HEK293 (cell line): ENCODE data around the gene TTC9.

Experiments
- CTCF ChIA-PET: fragments of 350-600 bp; formaldehyde crosslinking; extraction: SDS; loops from one replicate; lab custom pipeline; 2021; ENCODE audit warnings: antibody characterized with exemption; lab: Yijun Ruan, JAX
- POLR2A ChIA-PET: fragments of 300-600 bp; formaldehyde crosslinking; extraction: SDS; loops from one replicate; lab custom pipeline; 2020; ENCODE audit warnings: antibody characterized with exemption, inconsistent platforms; lab: Yijun Ruan, JAX
- H3K27ac ChIP-seq: fragments of 200-500 bp; sonication (Bioruptor generic); 2 replicates; pipeline ENCODE4 v1.5.1; 2014; ENCODE audit warnings: low read depth, low read length, control low read depth, inconsistent platforms; ENCODE audit errors: extremely low read depth
- H3K36me3 ChIP-seq, 2 experiments: fragments of 200-500 bp in 1 of 2; sonication (Bioruptor generic) in 1 of 2; 1 replicate in 1 of 2; 2 replicates in 1 of 2; pipeline ENCODE4 v1.5.1; 2014 to 2017; ENCODE audit warnings: inconsistent platforms in 2 of 2, low read length in 2 of 2; ENCODE audit not compliant: control insufficient read depth in 2 of 2, insufficient read depth in 1 of 2
- H3K4me1 ChIP-seq: fragments of 200-500 bp; sonication (Bioruptor generic); 2 replicates; pipeline ENCODE4 v1.5.1; 2014; ENCODE audit warnings: mild to moderate bottlenecking, low read length, inconsistent platforms; ENCODE audit not compliant: control insufficient read depth, insufficient read depth
- H3K4me3 ChIP-seq: 2 replicates; pipeline ENCODE4 v1.5.1; 2011; ENCODE audit warnings: low read depth, mild to moderate bottlenecking, control low read depth, low read length, moderate library complexity
- H3K9me3 ChIP-seq: fragments of 200-500 bp; sonication (Bioruptor generic); 2 replicates; pipeline ENCODE4 v1.5.1; 2014; ENCODE audit warnings: low read depth, low read length, inconsistent platforms; ENCODE audit not compliant: control insufficient read depth, insufficient read depth
- GLI2 ChIP-seq: fragments of 450-650 bp; formaldehyde crosslinking; IDR thresholded peaks from 2 replicates; pipeline ENCODE4; 2017; ENCODE audit warnings: missing biosample characterization, missing genetic modification characterization, low read depth, borderline replicate concordance
- GLI4 ChIP-seq: fragments of 450-650 bp; formaldehyde crosslinking; IDR thresholded peaks from 2 replicates; pipeline ENCODE4 v1.5.1; 2016; ENCODE audit warnings: missing biosample characterization, missing genetic modification characterization
- GLIS1 ChIP-seq: fragments of 450-650 bp; formaldehyde crosslinking; IDR thresholded peaks from 2 replicates; pipeline ENCODE4 v1.5.1; 2016; ENCODE audit warnings: missing biosample characterization, missing genetic modification characterization
- RBAK ChIP-seq: fragments of 450-650 bp; formaldehyde crosslinking; IDR thresholded peaks from 2 replicates; pipeline ENCODE4 v1.5.1; 2016; ENCODE audit warnings: missing biosample characterization, missing genetic modification characterization
- SCRT1 ChIP-seq: fragments of 450-650 bp; formaldehyde crosslinking; IDR thresholded peaks from 2 replicates; pipeline ENCODE4 v1.5.1; 2016; ENCODE audit warnings: missing biosample characterization, missing genetic modification characterization, borderline replicate concordance
- TCF7L2 ChIP-seq: IDR thresholded peaks from 2 replicates; pipeline ENCODE4 v1.6.1; 2011; ENCODE audit warnings: low read depth, mild to moderate bottlenecking, inconsistent platforms, low read length, moderate library complexity, borderline replicate concordance
- WT1 ChIP-seq: fragments of 450-650 bp; formaldehyde crosslinking; IDR thresholded peaks from 2 replicates; pipeline ENCODE4 v1.5.1; 2016; ENCODE audit warnings: missing biosample characterization, missing genetic modification characterization
- ZFHX2 ChIP-seq: fragments of 450-650 bp; formaldehyde crosslinking; conservative IDR thresholded peaks from 2 replicates; pipeline ENCODE4 v1.5.1; 2016; ENCODE audit warnings: missing biosample characterization, missing genetic modification characterization
- ZNF175 ChIP-seq: fragments of 450-650 bp; formaldehyde crosslinking; IDR thresholded peaks from 2 replicates; pipeline ENCODE4 v1.5.1; 2016; ENCODE audit warnings: missing biosample characterization, missing genetic modification characterization
- ZNF423 ChIP-seq: fragments of 450-650 bp; formaldehyde crosslinking; IDR thresholded peaks from 2 replicates; pipeline ENCODE4 v1.5.1; 2016; ENCODE audit warnings: missing biosample characterization, missing genetic modification characterization
- ZNF555 ChIP-seq: fragments of 450-650 bp; formaldehyde crosslinking; conservative IDR thresholded peaks from 2 replicates; pipeline ENCODE4 v1.5.1; 2017; ENCODE audit warnings: missing biosample characterization, mild to moderate bottlenecking, missing genetic modification characterization, inconsistent platforms
- ZNF658 ChIP-seq: fragments of 450-650 bp; formaldehyde crosslinking; IDR thresholded peaks from 2 replicates; pipeline ENCODE4; 2016; ENCODE audit warnings: missing biosample characterization, missing genetic modification characterization
- ZSCAN30 ChIP-seq: fragments of 450-650 bp; IDR thresholded peaks from 2 replicates; pipeline ENCODE4 v1.5.1; 2018; ENCODE audit warnings: missing biosample characterization, mild to moderate bottlenecking, missing genetic modification characterization, moderate library complexity
- TF ChIP-seq, protein P1 (sequence below): fragments of 450-650 bp; formaldehyde crosslinking; IDR thresholded peaks from 2 replicates; pipeline ENCODE4 v1.5.1; 2017; ENCODE audit warnings: missing biosample characterization, mild to moderate bottlenecking, missing genetic modification characterization, moderate library complexity
- TF ChIP-seq, protein P2 (sequence below): fragments of 450-650 bp; formaldehyde crosslinking; IDR thresholded peaks from 2 replicates; pipeline ENCODE4 v1.5.1; 2016; ENCODE audit warnings: missing biosample characterization, missing genetic modification characterization
- TF ChIP-seq, protein P3 (sequence below): fragments of 450-650 bp; formaldehyde crosslinking; IDR thresholded peaks from 2 replicates; pipeline ENCODE4 v1.5.1; 2016; ENCODE audit warnings: missing biosample characterization, missing genetic modification characterization
- TF ChIP-seq, protein P4 (sequence below): fragments of 450-650 bp; formaldehyde crosslinking; IDR thresholded peaks from 2 replicates; pipeline ENCODE4 v1.5.1; 2016; ENCODE audit warnings: missing biosample characterization, missing genetic modification characterization
- TF ChIP-seq, protein P5 (sequence below): fragments of 450-650 bp; formaldehyde crosslinking; IDR thresholded peaks from 2 replicates; pipeline ENCODE4 v1.5.1; 2016; ENCODE audit warnings: missing biosample characterization, missing genetic modification characterization

Gene TTC9

DNA sequence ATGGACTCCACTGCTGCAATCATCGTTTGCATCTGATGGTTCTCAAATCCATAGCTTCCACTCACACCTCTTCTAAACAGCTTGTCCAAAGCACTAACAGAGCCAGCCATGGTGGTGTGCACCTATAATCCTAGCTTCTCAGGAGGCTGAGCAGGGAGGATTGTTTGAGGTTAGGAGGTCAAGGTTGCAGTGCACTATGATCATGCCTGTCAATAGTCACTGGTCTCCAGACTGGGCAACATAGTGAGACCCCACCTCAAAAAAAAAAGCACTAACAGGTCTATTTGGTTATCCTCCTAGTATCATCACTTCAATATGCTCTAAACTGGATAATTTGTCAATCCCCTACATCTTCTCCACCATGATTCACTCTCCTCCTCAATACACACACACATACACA is 63.2 kb downstream of the TTC9 start:
- POLR2A ChIA-PET: no interaction called here
- H3K4me1 ChIP-seq: no peaks in the 10 kb centered on the region

DNA sequence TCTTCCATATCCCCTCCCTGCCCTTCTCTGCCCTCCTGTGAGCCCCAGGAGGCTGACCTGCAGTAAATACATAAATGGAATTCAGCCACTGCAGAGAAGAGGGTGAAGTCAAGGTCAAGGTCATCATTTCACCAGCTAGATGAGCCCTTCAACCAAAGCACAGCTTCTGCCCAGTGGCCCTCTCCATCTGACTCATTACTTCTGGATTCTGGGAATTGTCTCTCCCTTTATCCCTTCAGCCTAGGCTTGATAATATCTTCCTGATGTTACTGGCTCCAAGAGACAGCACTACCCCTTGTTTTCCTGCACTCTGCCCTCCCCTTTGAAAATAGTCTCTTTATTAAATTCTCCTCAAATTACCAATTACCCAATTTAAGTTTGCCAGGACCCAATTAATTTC is 64.5 kb downstream of the TTC9 start:
- H3K4me3 ChIP-seq: no peak overlapping the region
- H3K4me1 ChIP-seq: no peaks in the 10 kb centered on the region
- CTCF ChIA-PET: interaction anchor here (1.1 kb wide), 1 partner anchor 9 kb away, joined by 3 read pairs; no protein-coding TSS in a partner anchor
- TF ChIP-seq GLIS1 (tag by site-specific recombination): no peak
- TF ChIP-seq, protein P1, sequence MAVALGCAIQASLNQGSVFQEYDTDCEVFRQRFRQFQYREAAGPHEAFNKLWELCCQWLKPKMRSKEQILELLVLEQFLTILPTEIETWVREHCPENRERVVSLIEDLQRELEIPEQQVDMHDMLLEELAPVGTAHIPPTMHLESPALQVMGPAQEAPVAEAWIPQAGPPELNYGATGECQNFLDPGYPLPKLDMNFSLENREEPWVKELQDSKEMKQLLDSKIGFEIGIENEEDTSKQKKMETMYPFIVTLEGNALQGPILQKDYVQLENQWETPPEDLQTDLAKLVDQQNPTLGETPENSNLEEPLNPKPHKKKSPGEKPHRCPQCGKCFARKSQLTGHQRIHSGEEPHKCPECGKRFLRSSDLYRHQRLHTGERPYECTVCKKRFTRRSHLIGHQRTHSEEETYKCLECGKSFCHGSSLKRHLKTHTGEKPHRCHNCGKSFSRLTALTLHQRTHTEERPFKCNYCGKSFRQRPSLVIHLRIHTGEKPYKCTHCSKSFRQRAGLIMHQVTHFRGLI: no peak
- no peak for TF ChIP-seq GLI4
- no peak for TF ChIP-seq WT1 (tag by site-specific recombination)
- no peak for TF ChIP-seq ZNF658 (tag by site-specific recombination)
- TF ChIP-seq, all 188 proteins: peak for 0
- Histone ChIP-seq H3K36me3 (no peaks in the 10 kb centered on the region), H3K9me3 (no peaks in the 10 kb centered on the region), H3K27ac (no peak overlapping the region)
- POLR2A ChIA-PET: no interaction called here

More for the DNA sequence above, 63.2 kb downstream of the TTC9 start:
- CTCF ChIA-PET: interaction anchor here (0.7 to 1.1 kb wide), 2 partner anchors 8 to 10 kb away, joined by 3 to 7 read pairs; no protein-coding TSS in a partner anchor
- TF ChIP-seq SCRT1 (tag by site-specific recombination) (no peak), ZNF175 (tag by site-specific recombination) (no peak), GLI2 (no peak), ZNF423 (tag by site-specific recombination) (no peak), ZFHX2 (tag by site-specific recombination) (no peak), ZSCAN30 (tag by site-specific recombination) (no peak), TCF7L2 (no peak), ZNF555 (tag by site-specific recombination) (no peak), RBAK (tag by site-specific recombination) (no peak)
- TF ChIP-seq, protein P2, sequence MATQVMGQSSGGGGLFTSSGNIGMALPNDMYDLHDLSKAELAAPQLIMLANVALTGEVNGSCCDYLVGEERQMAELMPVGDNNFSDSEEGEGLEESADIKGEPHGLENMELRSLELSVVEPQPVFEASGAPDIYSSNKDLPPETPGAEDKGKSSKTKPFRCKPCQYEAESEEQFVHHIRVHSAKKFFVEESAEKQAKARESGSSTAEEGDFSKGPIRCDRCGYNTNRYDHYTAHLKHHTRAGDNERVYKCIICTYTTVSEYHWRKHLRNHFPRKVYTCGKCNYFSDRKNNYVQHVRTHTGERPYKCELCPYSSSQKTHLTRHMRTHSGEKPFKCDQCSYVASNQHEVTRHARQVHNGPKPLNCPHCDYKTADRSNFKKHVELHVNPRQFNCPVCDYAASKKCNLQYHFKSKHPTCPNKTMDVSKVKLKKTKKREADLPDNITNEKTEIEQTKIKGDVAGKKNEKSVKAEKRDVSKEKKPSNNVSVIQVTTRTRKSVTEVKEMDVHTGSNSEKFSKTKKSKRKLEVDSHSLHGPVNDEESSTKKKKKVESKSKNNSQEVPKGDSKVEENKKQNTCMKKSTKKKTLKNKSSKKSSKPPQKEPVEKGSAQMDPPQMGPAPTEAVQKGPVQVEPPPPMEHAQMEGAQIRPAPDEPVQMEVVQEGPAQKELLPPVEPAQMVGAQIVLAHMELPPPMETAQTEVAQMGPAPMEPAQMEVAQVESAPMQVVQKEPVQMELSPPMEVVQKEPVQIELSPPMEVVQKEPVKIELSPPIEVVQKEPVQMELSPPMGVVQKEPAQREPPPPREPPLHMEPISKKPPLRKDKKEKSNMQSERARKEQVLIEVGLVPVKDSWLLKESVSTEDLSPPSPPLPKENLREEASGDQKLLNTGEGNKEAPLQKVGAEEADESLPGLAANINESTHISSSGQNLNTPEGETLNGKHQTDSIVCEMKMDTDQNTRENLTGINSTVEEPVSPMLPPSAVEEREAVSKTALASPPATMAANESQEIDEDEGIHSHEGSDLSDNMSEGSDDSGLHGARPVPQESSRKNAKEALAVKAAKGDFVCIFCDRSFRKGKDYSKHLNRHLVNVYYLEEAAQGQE: no peak
- TF ChIP-seq, protein P3, sequence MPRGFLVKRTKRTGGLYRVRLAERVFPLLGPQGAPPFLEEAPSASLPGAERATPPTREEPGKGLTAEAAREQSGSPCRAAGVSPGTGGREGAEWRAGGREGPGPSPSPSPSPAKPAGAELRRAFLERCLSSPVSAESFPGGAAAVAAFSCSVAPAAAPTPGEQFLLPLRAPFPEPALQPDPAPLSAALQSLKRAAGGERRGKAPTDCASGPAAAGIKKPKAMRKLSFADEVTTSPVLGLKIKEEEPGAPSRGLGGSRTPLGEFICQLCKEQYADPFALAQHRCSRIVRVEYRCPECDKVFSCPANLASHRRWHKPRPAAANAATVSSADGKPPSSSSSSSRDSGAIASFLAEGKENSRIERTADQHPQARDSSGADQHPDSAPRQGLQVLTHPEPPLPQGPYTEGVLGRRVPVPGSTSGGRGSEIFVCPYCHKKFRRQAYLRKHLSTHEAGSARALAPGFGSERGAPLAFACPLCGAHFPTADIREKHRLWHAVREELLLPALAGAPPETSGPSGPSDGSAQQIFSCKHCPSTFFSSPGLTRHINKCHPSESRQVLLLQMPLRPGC: no peak
- TF ChIP-seq, protein P4, sequence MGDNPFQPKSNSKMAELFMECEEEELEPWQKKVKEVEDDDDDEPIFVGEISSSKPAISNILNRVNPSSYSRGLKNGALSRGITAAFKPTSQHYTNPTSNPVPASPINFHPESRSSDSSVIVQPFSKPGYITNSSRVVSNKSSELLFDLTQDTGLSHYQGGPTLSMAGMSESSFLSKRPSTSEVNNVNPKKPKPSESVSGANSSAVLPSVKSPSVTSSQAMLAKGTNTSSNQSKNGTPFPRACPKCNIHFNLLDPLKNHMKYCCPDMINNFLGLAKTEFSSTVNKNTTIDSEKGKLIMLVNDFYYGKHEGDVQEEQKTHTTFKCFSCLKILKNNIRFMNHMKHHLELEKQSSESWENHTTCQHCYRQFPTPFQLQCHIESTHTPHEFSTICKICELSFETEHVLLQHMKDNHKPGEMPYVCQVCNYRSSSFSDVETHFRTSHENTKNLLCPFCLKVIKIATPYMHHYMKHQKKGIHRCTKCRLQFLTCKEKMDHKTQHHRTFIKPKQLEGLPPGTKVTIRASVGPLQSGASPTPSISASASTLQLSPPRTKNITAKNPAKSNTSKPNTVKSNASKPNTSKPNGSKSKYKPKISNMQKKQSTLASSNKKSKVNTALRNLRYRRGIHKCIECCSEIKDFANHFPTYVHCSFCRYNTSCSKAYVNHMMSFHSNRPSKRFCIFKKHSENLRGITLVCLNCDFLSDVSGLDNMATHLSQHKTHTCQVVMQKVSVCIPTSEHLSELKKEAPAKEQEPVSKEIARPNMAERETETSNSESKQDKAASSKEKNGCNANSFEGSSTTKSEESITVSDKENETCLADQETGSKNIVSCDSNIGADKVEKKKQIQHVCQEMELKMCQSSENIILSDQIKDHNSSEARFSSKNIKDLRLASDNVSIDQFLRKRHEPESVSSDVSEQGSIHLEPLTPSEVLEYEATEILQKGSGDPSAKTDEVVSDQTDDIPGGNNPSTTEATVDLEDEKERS (tag by site-specific recombination): no peak
- TF ChIP-seq, protein P5, sequence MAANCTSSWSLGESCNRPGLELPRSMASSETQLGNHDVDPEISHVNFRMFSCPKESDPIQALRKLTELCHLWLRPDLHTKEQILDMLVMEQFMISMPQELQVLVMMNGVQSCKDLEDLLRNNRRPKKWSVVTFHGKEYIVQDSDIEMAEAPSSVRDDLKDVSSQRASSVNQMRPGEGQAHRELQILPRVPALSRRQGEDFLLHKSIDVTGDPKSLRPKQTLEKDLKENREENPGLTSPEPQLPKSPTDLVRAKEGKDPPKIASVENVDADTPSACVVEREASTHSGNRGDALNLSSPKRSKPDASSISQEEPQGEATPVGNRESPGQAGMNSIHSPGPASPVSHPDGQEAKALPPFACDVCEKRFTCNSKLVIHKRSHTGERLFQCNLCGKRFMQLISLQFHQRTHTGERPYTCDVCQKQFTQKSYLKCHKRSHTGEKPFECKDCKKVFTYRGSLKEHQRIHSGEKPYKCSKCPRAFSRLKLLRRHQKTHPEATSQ (tag by site-specific recombination): no peak
- no peaks in the 10 kb centered on the region for H3K36me3 ChIP-seq
- no peak overlapping the region for H3K27ac ChIP-seq
- H3K4me3 ChIP-seq: no peak overlapping the region
- H3K9me3 ChIP-seq: no peaks in the 10 kb centered on the region
